HCT116 (cell line): ENCODE results near the gene RNASE8. TPM values are rescaled to one million over a fixed set of nuclear protein-coding genes. Genes with fewer than 3 reads are reported as not detected.

Experiments
- ATAC-seq: fragments of 200-7000 bp; cut with Tn5 transposase; 2 replicates; pipeline ENCODE4 v1.9.1; 2020; ENCODE audit warnings: mild to moderate bottlenecking, moderate library complexity
- BruUV-seq: library from RNA; stranded (reverse); fragments of 400-500 nt; replicated peaks from 2 replicates; lab custom pipeline; 2021; lab: Mats Ljungman, UMichigan
- CTCF ChIA-PET: fragments of 300-600 bp; sonication (Branson Sonifier 250); formaldehyde crosslinking; loops from one replicate; lab custom pipeline; 2021; ENCODE audit warnings: antibody characterized with exemption; lab: Charles Lee
- POLR2A ChIA-PET: fragments of 300-600, 350-600 bp; sonication (Branson Sonifier 250); formaldehyde crosslinking; loops from one replicate; lab custom pipeline; 2021; ENCODE audit warnings: antibody characterized with exemption; lab: Charles Lee
- RAD21 ChIA-PET, 2 experiments: fragments of 300-600 bp; sonication (Branson Sonifier 250); formaldehyde crosslinking; loops; one replicate each; lab custom pipeline; 2023; ENCODE audit warnings: low total read pairs in 2 of 2; ENCODE audit not compliant: uncharacterized antibody in 2 of 2, unreplicated experiment in 2 of 2, low non-redundant PET in 1 of 2; lab: Charles Lee
- DNase-seq: peaks from one replicate; pipeline ENCODE4 v3.0.0-alpha.2; 2010; ENCODE audit warnings: low read depth, low spot score
- H2AFZ ChIP-seq: fragments of 200-600 bp; shearing (Covaris generic), sonication (generic); 2 replicates; pipeline ENCODE4 v1.6.1; 2017; ENCODE audit warnings: low read depth, mixed run types, mixed read lengths, antibody characterized with exemption, low read length; ENCODE audit not compliant: poor library complexity, severe bottlenecking
- H3K27ac ChIP-seq: 2 replicates; pipeline ENCODE4 v1.5.1; 2012; ENCODE audit warnings: low read depth, low read length
- H3K27me3 ChIP-seq: fragments of 200-600 bp; sonication (generic); 2 replicates; pipeline ENCODE4 v1.6.1; 2016; ENCODE audit warnings: mixed run types, low read length, mixed read lengths; ENCODE audit not compliant: insufficient read depth
- H3K36me3 ChIP-seq, 2 experiments: fragments of 200-500 bp in 1 of 2; fragments of 200-600 bp in 1 of 2; sonication (Bioruptor generic) in 1 of 2; sonication (generic) in 1 of 2; 2 replicates each; pipeline versions ENCODE4 v1.5.1 to v1.6.1; 2014 to 2016; ENCODE audit warnings: low read length in 2 of 2, inconsistent platforms in 1 of 2, mixed read lengths in 1 of 2, mixed run types in 1 of 2; ENCODE audit not compliant: insufficient read depth in 2 of 2, control insufficient read depth in 1 of 2
- H3K4me1 ChIP-seq, 2 experiments: fragments of 200-600 bp in 1 of 2; sonication (generic) in 1 of 2; 2 replicates each; pipeline versions ENCODE4 v1.5.1 to v1.6.1; 2012 to 2017; ENCODE audit warnings: low read length in 2 of 2, inconsistent platforms in 1 of 2, mild to moderate bottlenecking in 1 of 2, mixed read lengths in 1 of 2, mixed run types in 1 of 2, moderate library complexity in 1 of 2; ENCODE audit not compliant: insufficient read depth in 2 of 2, control insufficient read depth in 1 of 2
- H3K4me2 ChIP-seq: fragments of 200-600 bp; sonication (generic); 2 replicates; pipeline ENCODE4 v1.6.1; 2017; ENCODE audit warnings: mixed run types, low read length, mixed read lengths
- H3K4me3 ChIP-seq, 2 experiments: fragments of 200-600 bp in 1 of 2; sonication (generic) in 1 of 2; replicated peaks in 1 of 2; 2 replicates each; pipeline ENCODE4 v1.5.1; 2011 to 2016; ENCODE audit warnings: low read length in 2 of 2, control low read depth in 1 of 2, low read depth in 1 of 2, mild to moderate bottlenecking in 1 of 2, mixed read lengths in 1 of 2, mixed run types in 1 of 2
- H3K79me2 ChIP-seq: fragments of 200-600 bp; sonication (generic); 2 replicates; pipeline ENCODE4 v1.6.1; 2017; ENCODE audit warnings: mild to moderate bottlenecking, mixed run types, low read length, moderate library complexity, mixed read lengths; ENCODE audit not compliant: insufficient read depth
- H3K9ac ChIP-seq: fragments of 200-600 bp; sonication (generic); 2 replicates; pipeline ENCODE4 v1.6.1; 2016; ENCODE audit warnings: low read length, mixed read lengths
- H3K9me2 ChIP-seq: fragments of 200-600 bp; sonication (generic), shearing (Covaris generic); 2 replicates; pipeline ENCODE4 v1.6.1; 2017; ENCODE audit warnings: mixed run types, mild to moderate bottlenecking, moderate library complexity; ENCODE audit not compliant: insufficient read depth
- H3K9me3 ChIP-seq, 2 experiments: fragments of 200-500 bp in 1 of 2; fragments of 200-600 bp in 1 of 2; sonication (Bioruptor generic) in 1 of 2; sonication (generic) in 1 of 2; 2 replicates each; pipeline ENCODE4 v1.6.1; 2014 to 2017; ENCODE audit warnings: low read length in 2 of 2, mixed read lengths in 2 of 2, inconsistent platforms in 1 of 2, low read depth in 1 of 2, mild to moderate bottlenecking in 1 of 2, mixed run types in 1 of 2, moderate library complexity in 1 of 2; ENCODE audit not compliant: control insufficient read depth in 1 of 2, insufficient read depth in 1 of 2
- H4K20me1 ChIP-seq: fragments of 200-600 bp; sonication (generic), shearing (Covaris generic); 2 replicates; pipeline ENCODE4 v1.6.1; 2017; ENCODE audit warnings: mixed run types, mild to moderate bottlenecking, moderate library complexity; ENCODE audit not compliant: insufficient read depth
- CBX3 ChIP-seq: IDR thresholded peaks from 2 replicates; pipeline ENCODE4 v1.6.1; 2012; ENCODE audit warnings: low read depth
- CTCF ChIP-seq, 3 experiments: fragments of 200-600 bp in 1 of 3; sonication (generic) in 1 of 3; IDR thresholded peaks in 2 of 3; conservative IDR thresholded peaks in 1 of 3; 2 replicates each; pipeline ENCODE4 v1.5.1; 2012 to 2017; ENCODE audit warnings: low read depth in 2 of 3, low read length in 2 of 3, antibody characterized with exemption in 1 of 3, borderline replicate concordance in 1 of 3, control low read depth in 1 of 3, mild to moderate bottlenecking in 1 of 3, mixed read lengths in 1 of 3, mixed run types in 1 of 3, moderate library complexity in 1 of 3; ENCODE audit not compliant: insufficient read depth in 1 of 3
- EZH2 ChIP-seq: fragments of 200-600 bp; sonication (generic); IDR thresholded peaks from 2 replicates; pipeline ENCODE4 v1.6.1; 2017; ENCODE audit warnings: antibody characterized with exemption, mixed run types
- JUND ChIP-seq: IDR thresholded peaks from 2 replicates; pipeline ENCODE4 v1.6.1; 2012
- MAX ChIP-seq: IDR thresholded peaks from 2 replicates; pipeline ENCODE4 v1.6.1; 2012
- TCF7L2 ChIP-seq: IDR thresholded peaks from 2 replicates; pipeline ENCODE4 v1.7.0; 2011; ENCODE audit warnings: borderline replicate concordance, inconsistent platforms; ENCODE audit not compliant: insufficient read depth, insufficient read length; ENCODE audit errors: extremely low read depth
- ZBTB33 ChIP-seq: IDR thresholded peaks from 2 replicates; pipeline ENCODE4 v1.6.1; 2011; ENCODE audit warnings: mild to moderate bottlenecking, low read length, moderate library complexity; ENCODE audit not compliant: insufficient replicate concordance; ENCODE audit errors: extremely low read depth
- ZNF274 ChIP-seq: fragments of 200-500 bp; sonication (Bioruptor generic); IDR thresholded peaks from 2 replicates; pipeline ENCODE4 v1.6.1; 2014; ENCODE audit warnings: mild to moderate bottlenecking, low read depth, low read length, inconsistent platforms
- intact Hi-C: fragments of 100-400 bp; cut with micrococcal nuclease; formaldehyde crosslinking; loops from 2 replicates; pipeline ENCODE4 v1.10.0; 2022
- total RNA-seq: library from RNA; stranded (reverse); gene quantifications from one replicate; pipeline ENCODE4 v1.2.1, GENCODE V29; 2021; ENCODE audit not compliant: unreplicated experiment

RNASE8 gene
- total RNA-seq, 1 experiment from 2014 or later, result not detected

- CTCF ChIA-PET, result interaction anchor here (1.1 to 3.0 kb wide), 3 partner anchors 9 to 191 kb away, joined by 3 to 8 read pairs (median 4); no protein-coding TSS in a partner anchor
Observed at GRCh38 chr14:21048638-21049037, 9.0 kb upstream of the RNASE8 start.

GRCh38 chr14:21049271-21049673 is 8.3 kb upstream of the RNASE8 start:
- RAD21 ChIA-PET, result no interaction called here
- intact Hi-C loops, result no loop called here
- ATAC-seq, result no peak

More at GRCh38 chr14:21048638-21049037, 9.0 kb upstream of the RNASE8 start:
- no peaks in the 10 kb centered on the region for H3K79me2 ChIP-seq
- no peaks in the 10 kb centered on the region for H3K4me1 ChIP-seq
- intact Hi-C loops, result no loop called here
- no peak overlapping the region for H3K9ac ChIP-seq
- H3K27me3 ChIP-seq, result no peaks in the 10 kb centered on the region
- no peak overlapping the region for H2AFZ ChIP-seq
- TF ChIP-seq JUND (no peak), ZNF274 (no peak), ZBTB33 (no peak)
- TF ChIP-seq, all 23 proteins: peak for 0
- Histone ChIP-seq H3K27ac (no peak overlapping the region), H3K9me3 (no peaks in the 10 kb centered on the region), H3K36me3 (no peaks in the 10 kb centered on the region), H3K4me3 (no peak overlapping the region), H3K9me2 (no peaks in the 10 kb centered on the region), H4K20me1 (no peaks in the 10 kb centered on the region), H3K4me2 (no peak overlapping the region)
- ChIA-PET POLR2A (no interaction called here), RAD21 (no interaction called here)
- ATAC-seq (no peak), DNase-seq (no peak)
- BruUV-seq, result no TSS peak

More at GRCh38 chr14:21049271-21049673, 8.3 kb upstream of the RNASE8 start:
- TF ChIP-seq TCF7L2 (no peak), EZH2 (no peak), MAX (no peak), CTCF (IDR thresholded peaks at IDR 0.05 in 2 of 3, conservative IDR thresholded peaks at IDR 0.05 in 1 of 3; ENCODE audit: borderline replicate concordance in 1 of 3, insufficient read depth in 1 of 3, low read depth in 2 of 3, low read length in 2 of 3) (no peak), CBX3 (no peak), ZNF274 (no peak)
- DNase-seq, result no peak
- Histone ChIP-seq H3K9ac (no peak overlapping the region), H3K27ac (no peak overlapping the region), H3K4me3 (no peak overlapping the region), H3K36me3 (no peaks in the 10 kb centered on the region), H3K9me2 (no peaks in the 10 kb centered on the region), H3K4me1 (no peaks in the 10 kb centered on the region), H3K27me3 (no peaks in the 10 kb centered on the region), H2AFZ (no peak overlapping the region), H3K4me2 (no peak overlapping the region), H4K20me1 (no peaks in the 10 kb centered on the region), H3K79me2 (no peaks in the 10 kb centered on the region), H3K9me3 (no peaks in the 10 kb centered on the region)
- ChIA-PET POLR2A (no interaction called here), CTCF (interaction anchor here (3.0 kb wide), 1 partner anchor 9 kb away, joined by 8 read pairs; no protein-coding TSS in a partner anchor)
- no TSS peak for BruUV-seq
